Measurements from ENCODE around the gene CD34.

Gene CD34

DNA sequence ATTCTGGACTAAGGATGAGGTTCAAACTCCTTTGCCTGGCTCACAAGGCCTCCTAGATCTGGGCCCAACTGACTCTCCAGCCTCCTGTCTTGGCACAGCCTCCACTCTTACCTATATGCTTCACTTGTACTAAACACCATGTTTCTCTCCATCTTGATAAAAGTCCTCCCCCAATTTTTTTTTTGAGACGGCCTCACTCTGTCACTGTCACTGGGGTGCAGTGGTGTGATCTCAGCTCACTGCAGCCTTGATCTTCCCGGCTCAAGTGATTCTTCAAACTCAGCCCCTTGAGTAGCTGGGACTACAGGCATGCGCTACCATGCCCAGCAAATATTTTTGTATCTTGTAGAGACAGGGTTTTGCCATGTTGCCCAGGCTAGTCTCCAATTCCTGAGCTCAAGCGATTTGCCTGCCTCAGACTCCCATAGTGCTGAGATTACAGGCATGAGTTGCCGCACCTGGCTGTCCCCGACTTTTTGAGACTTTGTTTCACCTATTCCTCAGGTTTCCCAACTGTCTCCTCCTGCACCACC is 39.7 kb downstream of the CD34 start:
- no peak for DNase-seq

GRCh38 chr1:207870306-207871031 is 40.5 kb downstream of the CD34 start:
- DNase-seq, result no peak

- DNase-seq, result no peak
Measured at GRCh38 chr1:207869859-207870258, 41.1 kb downstream of the CD34 start.

DNA sequence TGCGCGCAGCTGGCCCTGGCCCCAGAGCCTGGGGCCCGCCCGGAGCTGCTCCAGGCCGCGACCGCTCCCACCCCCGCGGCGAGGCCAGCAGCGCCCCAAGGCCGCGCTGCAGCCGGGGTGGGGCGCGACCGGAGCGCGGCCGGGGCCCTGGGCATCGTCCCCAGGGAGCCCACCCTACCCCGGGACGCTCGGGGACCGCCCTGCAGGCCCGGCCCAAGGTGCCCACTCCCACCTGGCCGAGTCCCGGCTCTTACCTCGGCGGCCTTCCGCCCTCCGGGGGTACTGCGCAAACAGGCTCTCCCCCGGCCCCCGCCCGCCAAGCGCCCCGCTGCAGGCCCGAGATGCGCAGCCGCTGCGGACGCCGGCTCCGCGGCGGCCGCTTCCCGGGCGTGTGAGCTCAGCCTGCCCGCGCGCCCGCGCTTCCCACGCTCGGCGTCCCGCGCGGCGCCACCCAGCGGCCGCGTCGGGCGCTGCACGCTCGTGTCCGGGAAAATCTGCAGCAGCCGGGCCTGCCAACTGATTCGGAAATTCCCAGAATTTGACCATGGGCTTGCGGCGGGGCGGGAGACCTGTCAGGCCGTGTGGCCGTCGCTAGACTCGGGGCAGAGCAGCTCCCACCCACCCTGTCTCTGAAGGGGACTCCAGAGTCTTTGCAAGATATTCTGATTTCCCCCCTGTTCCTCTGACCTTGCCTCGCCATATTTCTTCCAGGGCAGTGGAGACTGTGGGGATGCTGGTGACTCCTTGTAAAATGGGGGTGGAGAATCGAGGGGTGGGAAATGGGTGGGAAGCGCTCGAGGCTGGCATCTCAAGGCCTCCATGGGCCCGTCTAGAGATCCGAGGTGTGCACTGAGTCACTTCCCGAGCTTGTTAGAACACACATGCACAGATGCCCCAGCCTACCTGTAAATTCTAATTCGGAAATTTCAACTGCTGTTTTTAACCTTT is 41.9 kb downstream of the CD34 start:
- no peak for DNase-seq

DNA sequence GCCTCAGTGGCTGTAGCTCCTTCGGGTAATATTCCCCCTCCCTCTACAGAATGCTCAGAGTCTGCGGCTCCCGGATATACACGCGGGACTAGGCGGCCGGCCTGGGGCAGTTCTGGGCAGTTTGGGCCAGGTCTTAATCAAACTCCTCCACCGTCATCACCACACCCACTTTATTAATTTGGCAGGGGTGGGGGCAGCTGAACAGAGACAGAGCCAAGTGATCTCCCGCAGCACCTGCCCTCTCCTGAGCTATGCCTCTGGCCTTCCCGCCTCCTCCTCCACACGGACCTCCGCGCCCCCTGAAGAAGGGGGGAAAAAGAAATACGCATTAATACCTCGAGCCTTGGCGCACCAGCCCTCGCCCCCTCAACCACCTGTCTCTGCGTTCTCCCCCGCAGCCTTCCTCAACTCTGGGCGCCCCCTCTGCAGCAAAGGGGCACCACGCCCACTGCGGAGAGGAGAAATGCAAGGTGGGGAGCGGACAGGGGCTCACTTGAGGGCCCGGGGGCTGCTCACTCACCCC is 42.6 kb downstream of the CD34 start:
- no peak for DNase-seq

DNA sequence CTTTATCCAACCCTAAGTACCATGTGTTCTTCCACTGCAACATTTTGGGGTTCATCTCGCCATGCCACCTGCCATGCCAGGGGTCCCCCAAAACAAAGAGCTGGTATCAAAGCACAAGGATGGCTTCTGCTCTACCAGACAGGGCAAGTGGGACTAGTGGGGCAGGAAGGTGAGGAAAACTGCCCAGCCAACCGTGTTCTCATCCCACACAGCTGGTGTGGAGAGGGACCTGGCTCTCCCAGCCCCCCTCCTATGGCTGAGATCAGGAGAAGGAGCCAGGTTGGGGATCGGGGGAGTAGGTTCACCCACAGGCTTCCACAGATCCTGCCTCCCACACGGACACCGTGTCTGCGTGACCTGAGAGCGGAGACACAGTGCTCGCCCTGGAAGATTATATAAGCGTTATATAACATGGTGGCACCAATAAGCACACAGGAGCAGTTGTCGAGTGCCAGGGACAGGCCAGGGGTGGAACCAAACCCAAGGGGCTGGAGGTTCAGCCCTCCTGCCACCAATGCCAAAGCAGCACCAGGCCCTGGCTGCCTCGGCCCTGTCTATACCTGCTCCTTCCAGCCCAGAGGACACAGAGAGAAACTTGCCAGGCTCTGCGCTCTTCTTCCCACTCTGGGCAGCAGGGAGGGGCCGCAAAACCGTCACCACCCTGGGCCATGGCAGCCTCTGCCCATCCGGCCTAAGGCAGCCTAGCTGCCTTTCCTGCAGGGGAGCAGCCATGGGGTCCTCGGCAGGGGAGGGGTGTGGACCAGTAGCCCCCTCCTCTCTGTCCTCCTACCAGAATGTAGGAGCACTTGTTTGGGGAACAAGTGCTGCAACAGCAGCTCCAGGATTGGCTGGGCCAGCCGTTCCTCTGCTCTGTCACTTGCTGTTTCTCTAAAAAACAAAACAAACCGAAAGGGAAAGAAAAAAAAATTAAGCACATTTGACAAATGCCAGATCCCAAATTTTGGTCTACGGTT is 43.5 kb downstream of the CD34 start:
- DNase-seq, result no peak

- no peak for DNase-seq
Measured at GRCh38 chr1:207866471-207867135, 44.3 kb downstream of the CD34 start.

- no peak for DNase-seq
Measured at GRCh38 chr1:207863893-207864535, 46.9 kb downstream of the CD34 start.

DNA sequence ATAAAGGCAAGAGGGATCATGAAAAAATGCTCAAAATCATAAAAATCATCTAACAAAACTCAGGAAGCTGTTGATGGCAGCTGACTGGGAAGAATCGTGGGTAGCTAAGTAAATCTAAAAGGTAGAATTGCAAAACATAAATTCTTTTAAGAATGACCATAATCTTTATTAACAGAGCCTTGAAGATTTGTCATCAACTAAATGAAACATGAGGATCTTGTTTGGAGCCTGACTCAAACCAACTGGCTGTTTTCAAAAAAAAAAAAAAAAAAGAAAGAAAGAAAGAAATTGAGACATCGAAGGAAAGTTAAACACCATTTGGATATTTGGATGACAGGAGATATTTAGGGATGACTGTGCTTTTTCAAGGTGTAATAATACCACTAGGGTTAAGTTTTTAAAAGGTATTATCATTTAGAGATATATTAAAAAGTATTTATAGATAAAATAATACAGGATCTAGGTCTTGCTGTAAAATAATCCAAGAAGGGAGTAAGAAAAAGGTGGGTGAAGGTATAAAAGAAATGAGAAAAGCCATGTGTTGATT is 48.6 kb downstream of the CD34 start:
- DNase-seq, result no peak

DNA sequence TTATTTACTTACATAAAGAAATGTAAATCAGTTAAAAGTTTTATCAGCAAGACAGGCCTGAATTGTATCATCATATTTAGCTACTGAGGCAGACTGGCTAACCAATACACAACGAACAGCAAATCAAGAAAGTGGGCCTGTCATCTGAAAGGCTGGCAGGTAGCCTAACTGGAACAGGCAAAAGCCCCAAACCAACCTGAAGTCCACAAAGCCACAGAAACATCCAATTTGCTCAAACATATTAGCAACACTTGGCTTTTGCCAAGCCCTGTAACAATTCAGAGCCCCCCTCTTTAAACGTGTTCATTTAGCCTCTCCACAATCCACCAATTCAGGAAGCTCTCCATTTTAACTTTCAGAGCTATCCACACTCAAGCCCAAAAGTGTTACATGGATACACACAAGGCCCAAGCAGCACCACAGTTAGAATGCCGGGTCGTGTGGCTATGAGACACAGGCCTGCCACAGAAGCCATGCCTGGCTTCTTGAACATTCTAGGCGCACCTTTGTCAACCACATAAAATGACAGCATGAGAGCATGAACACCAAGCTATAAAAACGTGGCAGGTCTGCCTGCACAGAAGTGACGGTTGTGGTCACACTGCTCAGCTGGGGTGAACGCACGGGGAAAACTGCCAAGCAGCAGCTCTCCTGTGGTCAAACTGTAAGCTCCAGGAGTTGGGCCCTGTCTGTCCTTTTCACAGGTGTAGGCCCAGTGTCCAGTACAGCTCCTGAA is 49.3 kb downstream of the CD34 start:
- no peak for DNase-seq

DNA sequence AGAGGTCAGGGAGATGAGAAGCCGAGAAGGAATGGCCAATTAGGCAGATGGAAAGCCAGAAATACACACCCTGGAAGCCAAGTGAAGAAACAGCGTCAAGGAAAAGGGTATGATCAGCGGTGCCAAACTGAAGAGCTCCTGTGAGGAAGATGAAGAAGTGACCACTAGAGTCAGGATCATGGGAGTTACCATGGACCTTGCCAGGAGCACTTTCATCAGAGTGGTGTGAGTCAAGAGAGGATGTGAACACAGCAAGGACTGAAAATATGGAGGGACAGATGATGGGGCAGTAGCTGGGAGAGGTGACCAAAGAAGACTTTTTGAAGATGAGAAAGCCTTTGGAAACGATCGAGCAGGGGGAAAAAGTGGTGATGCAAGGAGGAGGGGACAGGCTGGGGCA is 50.4 kb downstream of the CD34 start:
- no peak for DNase-seq

DNA sequence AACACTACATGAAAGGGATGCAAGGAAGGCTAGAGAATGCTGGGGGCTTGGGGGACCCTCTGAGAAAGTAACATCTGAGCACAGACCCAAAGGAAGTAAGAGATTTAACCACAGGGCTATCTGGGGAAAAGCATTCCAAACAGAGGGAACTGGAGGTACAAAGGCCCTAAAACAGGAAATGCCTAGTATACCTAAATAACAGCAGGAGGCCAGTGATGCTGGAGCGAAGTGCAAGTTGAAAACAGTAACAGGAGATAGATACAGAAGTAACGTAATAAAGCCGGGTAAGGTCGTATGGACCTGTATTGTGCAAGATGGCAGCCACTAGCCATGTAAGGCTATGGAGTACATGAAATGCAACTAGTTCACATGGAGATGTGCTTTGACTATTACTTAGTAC is 52.1 kb downstream of the CD34 start:
- no peak for DNase-seq

- no peak for DNase-seq
Measured at GRCh38 chr1:207858281-207858680, 52.6 kb downstream of the CD34 start.

DNA sequence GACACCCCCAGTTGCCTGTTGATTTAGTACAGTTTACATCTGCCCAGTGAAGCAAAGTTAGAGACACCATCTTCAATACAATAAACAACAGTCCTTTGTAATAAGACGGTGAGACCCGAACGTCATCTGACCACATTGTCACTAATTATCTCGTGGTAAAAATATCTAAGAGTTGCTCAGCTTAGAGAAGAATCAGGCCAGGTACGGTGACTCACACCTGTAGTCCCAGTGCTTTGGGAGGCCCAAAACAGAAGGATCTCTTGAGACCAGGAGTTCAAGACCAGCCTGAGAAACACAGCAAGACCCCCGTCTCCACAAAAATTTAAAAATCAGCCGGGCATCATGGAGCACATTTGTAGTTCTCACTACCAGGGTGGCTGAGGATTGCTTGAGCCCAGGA is 53.5 kb downstream of the CD34 start:
- no peak for DNase-seq

DNA sequence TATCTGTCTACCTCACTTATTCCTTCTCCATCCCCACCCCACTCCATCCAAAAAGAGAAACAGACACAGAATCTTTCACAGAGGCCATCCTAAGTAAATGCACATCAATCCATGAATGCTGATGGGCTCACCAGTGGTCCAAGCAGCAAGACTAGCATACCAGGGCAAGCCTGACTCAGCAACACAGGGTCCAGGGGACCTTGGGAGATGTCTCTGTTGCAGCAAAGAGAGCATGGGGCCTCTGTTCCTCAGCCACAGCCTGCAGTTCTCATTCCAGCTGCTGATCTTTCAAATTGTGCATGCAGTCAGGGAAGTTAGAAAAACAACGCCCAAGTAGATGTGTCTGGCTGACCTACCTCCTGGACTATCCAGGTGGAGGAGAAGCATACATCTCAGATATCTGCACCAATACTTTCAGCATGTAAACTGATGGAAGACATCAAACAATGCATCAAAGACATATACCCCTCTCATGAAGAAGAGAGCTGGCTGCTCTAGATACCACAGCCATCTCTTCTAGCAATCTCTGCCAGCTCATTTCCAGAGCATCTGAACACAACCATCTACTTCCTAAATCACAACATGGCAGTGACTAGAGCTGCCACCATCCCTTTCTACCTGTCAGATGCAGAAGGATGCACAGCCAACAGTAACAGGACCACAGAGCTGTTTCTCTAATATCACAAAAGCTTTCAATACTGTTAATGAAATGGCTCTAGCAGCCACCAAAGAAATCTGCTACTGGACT is 54.5 kb downstream of the CD34 start:
- no peak for DNase-seq

GRCh38 chr1:207854001-207854400 is 56.9 kb downstream of the CD34 start:
- DNase-seq, result no peak

GRCh38 chr1:207853372-207853757 is 57.6 kb downstream of the CD34 start:
- no peak for DNase-seq

GRCh38 chr1:207852576-207853371 is 58.2 kb downstream of the CD34 start:
- DNase-seq, result no peak

DNA sequence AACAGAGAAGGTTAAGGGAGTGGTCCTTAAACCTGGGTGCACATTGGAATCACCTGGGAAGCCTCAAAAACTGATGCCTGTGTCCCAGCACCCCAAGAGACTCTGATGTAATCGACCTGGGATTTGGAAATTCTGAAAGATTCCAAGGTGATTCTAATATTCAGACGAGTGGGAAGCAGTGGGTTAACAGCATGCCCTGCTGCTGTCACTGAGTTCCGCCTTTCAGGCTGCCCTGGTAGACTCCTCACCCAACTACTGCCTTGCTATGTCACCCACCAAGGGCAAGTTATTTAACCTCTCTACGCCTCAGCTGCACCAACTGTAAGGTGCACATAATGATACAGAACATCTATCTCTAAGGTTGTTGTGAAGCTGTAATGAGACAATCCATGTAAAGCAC is 59.2 kb downstream of the CD34 start:
- no peak for DNase-seq
